ENCODE measurements around the gene BTBD18.
A peak's percentile ranks its signal among the peaks of the same experiment; 100 is the strongest.

The BTBD18 gene

GRCh38 chr11:57773026-57773598 is 21.5 kb upstream of the BTBD18 start:
- DNase-seq (ENCODE audit: low read depth), result no peak

DNA sequence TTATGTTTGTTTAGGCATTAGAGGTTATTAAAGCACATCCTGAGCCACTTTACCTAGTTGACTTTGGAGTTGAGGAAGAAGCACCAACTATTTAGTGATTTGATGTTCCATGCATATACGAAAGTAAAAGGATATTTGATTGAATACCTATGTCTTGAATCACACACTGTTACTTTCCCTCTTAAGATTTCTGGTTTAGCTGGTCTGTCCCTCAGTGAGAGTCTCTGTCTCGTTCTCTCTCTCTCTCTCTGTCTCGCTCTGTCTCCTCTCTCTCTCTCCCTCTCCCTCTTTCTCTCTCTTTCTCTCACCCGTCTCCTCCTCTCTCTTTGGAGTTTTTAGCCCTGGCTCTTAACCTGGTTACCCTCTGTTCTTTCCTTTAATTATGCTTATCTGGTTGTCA is 20.9 kb upstream of the BTBD18 start:
- DNase-seq (ENCODE audit: low read depth), result no peak

GRCh38 chr11:57771365-57771764 is 19.7 kb upstream of the BTBD18 start:
- DNase-seq (ENCODE audit: low read depth), result no peak

GRCh38 chr11:57770793-57771192 is 19.2 kb upstream of the BTBD18 start:
- DNase-seq (ENCODE audit: low read depth), result no peak

DNA sequence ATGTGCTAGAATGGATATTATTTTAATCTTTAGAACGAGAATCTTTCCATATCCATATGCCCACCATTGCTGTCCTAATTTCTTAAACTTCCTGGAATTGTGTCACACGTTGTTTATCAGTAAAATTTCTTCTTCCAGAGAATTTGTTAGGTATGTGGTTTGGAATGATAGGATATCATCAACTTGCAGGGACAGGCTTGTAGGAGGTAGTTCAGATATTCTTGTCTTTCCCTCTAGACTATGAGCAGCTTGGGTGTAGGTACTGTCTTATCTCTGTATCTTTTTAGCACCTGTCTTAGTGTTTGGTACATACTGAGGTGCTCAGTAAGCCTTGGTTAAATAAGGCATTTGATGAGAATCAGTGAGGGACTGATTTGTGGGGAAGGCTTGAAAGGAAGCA is 13.4 kb upstream of the BTBD18 start:
- DNase-seq (ENCODE audit: low read depth), result no peak

DNA sequence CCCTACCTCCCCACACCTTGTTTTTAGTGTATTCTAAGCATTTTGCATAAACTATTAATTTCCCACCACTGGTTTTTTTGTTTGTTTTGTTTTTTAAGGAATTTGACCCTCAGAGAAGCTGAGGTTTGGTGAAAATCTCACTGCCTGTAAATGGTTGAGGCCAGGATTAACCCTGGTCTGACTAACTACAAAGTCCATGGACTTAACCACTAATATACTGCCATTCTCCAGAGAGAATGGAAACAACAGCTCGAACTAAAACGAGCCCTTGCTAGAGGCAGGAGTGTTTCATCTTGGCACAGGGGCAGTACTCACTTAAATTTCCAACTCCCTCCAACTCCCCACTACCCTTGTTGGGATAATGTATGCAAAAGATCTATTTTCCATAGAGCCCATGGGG is 12.9 kb upstream of the BTBD18 start:
- DNase-seq (ENCODE audit: low read depth), result no peak

DNA sequence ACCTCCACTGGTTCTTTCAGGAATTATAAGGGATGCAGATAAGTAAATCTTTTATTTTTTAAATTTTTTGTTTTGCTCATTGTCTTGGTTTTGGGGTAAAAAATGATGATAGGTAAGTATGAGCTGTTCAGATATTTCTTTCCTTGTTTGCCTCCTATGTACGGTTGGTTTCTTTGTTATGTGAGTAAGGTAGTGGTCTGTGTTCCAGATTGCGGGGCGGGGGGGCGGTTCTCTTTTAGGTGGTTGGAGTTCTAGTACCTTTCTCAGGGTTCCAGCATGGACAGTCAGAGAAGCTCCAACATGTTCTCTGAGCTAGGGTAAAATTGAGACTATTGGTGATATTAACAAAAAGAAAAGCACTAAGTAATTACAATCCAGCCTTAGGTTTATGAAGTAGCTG is 12.4 kb upstream of the BTBD18 start:
- no peak for DNase-seq (ENCODE audit: low read depth)

DNA sequence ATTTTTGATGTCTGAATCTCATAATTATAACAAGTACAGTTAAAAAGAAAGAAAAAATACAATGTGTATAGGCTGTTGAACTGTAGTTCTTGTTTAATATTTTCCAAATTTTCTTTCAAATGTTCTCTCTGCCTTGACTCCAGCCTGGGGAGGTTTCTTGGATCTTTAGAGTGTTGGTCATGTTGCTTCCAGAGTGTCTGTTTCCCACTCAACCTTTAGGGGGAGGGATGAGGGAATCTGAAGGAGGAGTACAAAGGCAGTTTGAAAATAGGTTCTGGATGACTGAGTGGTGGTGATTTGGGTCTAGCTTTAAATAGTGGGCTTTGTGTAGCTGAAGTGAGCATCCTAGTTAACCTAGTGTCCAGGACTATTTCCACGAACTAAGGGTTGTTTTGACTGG is 11.9 kb upstream of the BTBD18 start:
- DNase-seq (ENCODE audit: low read depth), result no peak

- DNase-seq (ENCODE audit: low read depth), result no peak
Measured at GRCh38 chr11:57762235-57762861, 10.7 kb upstream of the BTBD18 start.

DNA sequence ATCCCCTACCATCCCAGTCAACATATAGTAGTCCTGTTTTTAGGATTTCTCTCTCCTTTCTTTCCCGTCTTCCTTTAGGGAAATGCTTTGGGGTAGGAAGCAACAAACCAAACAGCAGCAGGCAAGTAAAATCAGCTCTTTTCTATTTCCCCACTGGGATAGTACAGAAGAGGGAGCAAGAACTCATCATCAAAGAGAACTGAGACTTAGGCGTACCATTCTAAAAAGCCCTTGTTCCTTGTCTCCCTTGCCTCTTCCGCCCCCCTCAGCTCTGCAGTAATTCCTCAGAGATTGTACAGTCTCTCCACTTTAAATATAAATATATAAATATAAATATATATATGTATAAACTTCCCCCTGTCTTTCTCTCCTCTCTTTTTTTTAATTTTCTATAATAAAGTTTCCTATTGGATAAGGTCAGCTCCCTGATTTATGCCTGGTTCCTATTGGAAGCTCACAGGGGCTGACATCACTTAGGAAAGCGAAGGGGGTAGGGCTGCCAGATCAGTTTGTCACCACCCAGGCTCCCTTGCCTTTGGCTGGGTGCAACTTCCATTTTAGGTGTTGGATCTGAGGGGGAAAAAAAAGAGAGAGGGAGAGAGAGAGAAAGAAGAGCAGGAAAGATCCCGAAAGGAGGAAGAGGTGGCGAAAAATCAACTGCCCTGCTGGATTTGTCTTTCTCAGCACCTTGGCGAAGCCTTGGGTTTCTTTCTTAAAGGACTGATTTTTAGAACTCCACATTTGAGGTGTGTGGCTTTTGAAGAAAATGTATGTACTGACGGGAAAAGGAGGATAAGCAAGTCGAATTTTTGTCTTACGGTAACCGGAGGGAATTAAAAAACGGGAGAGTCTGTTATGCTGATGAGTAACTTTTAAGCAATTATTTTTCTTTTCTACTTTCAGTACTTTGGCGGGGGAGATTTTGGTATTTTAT is 9.9 kb upstream of the BTBD18 start, which contains the start of gene CTNND1:
CTNND1 (plus strand) TSS at position 502 of the 934 bp plus-strand sequence. CDS start 29,677 bp downstream, outside the sequence.
- no peak for DNase-seq (ENCODE audit: low read depth)

GRCh38 chr11:57758174-57758573 is 6.6 kb upstream of the BTBD18 start:
- no peak for DNase-seq (ENCODE audit: low read depth)

DNA sequence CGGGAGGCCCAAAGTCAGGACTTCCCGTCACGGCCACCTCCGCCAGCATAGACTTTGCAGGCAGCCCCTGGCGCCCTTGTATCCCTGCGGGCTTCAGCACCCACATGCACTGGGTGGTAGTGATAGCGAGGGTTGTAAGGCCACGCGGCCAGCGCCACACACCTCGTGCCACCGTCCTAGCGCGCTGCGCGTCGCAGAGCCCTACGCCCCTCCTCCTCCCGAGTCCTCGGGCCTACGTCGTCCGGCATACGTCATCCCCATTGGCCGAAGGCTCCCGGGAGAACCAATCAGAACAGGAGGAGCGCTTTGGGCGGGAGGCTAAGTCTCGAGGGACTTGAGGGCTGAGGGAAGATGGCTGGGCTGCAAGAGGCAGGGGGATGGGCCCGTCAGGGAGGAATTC is 1.3 kb upstream of the BTBD18 start:
- DNase-seq (ENCODE audit: low read depth), result no peak

- no peak for DNase-seq (ENCODE audit: low read depth)
Measured at GRCh38 chr11:57751176-57751575, 443 bp downstream of the BTBD18 start.

GRCh38 chr11:57746920-57747319 is 4.7 kb downstream of the BTBD18 start:
- no peak for DNase-seq (ENCODE audit: low read depth)

DNA sequence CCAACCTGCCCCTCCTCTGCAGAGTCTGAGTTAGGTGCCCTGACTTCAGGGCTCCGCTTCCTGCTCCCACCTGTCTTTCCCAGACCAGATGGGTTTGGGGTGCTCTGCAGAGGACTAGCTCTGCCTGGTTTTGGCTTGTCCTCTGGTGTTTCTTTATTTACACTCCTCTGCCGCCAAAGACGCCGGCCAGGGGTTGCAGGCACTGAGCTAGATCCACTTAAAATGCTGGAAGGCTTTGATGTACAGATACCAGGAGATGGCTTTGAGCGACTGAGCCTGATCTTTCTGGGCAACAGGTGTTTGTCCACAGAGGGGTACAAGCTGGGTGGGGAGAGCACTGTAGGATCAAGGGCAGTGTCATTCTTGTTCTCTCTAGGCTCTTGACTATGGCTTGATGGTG is 6.4 kb downstream of the BTBD18 start:
- DNase-seq (ENCODE audit: low read depth), result no peak

- no peak for DNase-seq (ENCODE audit: low read depth)
Measured at GRCh38 chr11:57744357-57744756, 7.3 kb downstream of the BTBD18 start.

GRCh38 chr11:57742087-57742452 is 9.5 kb downstream of the BTBD18 start:
- DNase-seq (ENCODE audit: low read depth), result no peak

GRCh38 chr11:57741132-57742086 is 10.2 kb downstream of the BTBD18 start, which contains the start of gene SELENOH:
TSS of gene SELENOH (plus strand) at chr11:57741491. CDS start at chr11:57741596, 105 bp downstream.
- DNase-seq (ENCODE audit: low read depth), result peak; percentile 78

- DNase-seq (ENCODE audit: low read depth), result no peak
Measured at GRCh38 chr11:57735619-57736298, 15.9 kb downstream of the BTBD18 start.

DNA sequence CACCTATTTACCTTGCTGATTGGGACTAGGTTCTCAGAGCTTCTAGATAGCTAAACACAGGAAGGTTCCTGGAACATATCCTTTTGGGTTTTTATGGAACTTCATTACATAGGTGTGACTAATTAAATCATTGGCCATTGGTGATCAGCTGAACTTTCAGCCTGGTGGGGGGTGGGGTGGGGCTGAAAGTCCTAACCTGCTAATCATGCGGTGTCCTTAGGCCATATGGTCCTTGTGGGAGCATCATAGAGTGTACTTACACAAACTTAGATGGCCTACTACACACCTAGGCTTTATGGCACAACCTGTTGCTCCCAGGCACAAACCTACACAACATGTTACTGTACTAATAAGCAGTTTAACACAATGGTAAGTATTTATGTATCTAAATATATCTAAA is 19.0 kb downstream of the BTBD18 start:
- no peak for DNase-seq (ENCODE audit: low read depth)

DNA sequence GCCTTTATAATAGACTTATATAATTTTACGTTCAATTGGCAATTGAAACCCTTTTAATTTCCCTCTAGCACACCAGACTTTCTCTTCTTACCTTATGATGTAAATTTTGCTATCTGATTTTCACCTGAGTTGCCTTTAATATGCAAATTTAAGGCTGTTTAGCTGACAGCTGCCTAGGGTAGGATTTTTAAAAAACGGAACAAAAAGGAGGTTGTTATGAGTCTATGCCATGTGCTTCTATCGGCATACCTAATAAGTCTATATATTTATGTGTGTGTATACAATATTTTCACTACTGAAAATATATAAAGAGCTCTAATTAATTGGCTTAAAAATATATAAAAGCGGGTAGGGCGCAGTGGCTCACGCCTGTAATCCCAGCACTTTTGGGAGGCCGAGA is 22.1 kb downstream of the BTBD18 start:
- no peak for DNase-seq (ENCODE audit: low read depth)

Data from stimulated activated CD8-positive, alpha-beta memory T cell treated with anti-CD3 and anti-CD28 coated beads, Interleukin-12 subunit alpha, Interleukin-12 subunit beta, amount 100 ng/mL, for 1 hour (primary cell).